GM23248 (cell line): ENCODE results near the gene RCAN3. TPM values are rescaled to one million over a fixed set of nuclear protein-coding genes. Genes with fewer than 3 reads are reported as not detected.

Experiments used
- DNase-seq: peaks from one replicate; pipeline ENCODE4 v3.0.0-alpha.2; 2015
- H2AFZ ChIP-seq: fragments of 200-600 bp; sonication (generic); 2 replicates; pipeline ENCODE4 v1.6.1; 2016; ENCODE audit warnings: antibody characterized with exemption
- H3F3A ChIP-seq: fragments of 200-600 bp; sonication (generic); 2 replicates; pipeline ENCODE4 v1.6.1; 2016; ENCODE audit warnings: mild to moderate bottlenecking, antibody characterized with exemption, mixed run types; ENCODE audit not compliant: insufficient read depth
- H3K27ac ChIP-seq: fragments of 200-600 bp; sonication (generic); 2 replicates; pipeline ENCODE4 v1.5.1; 2016; ENCODE audit warnings: mild to moderate bottlenecking
- H3K27me3 ChIP-seq: fragments of 200-600 bp; sonication (generic); replicated peaks from 2 replicates; pipeline ENCODE4 v1.6.1; 2016; ENCODE audit warnings: mild to moderate bottlenecking; ENCODE audit not compliant: insufficient read depth
- H3K36me3 ChIP-seq: fragments of 200-600 bp; sonication (generic); 2 replicates; pipeline ENCODE4 v1.6.1; 2016; ENCODE audit warnings: low read depth, mild to moderate bottlenecking
- H3K4me1 ChIP-seq: fragments of 200-600 bp; sonication (generic); 2 replicates; pipeline ENCODE4 v1.6.1; 2016; ENCODE audit warnings: mild to moderate bottlenecking; ENCODE audit not compliant: insufficient read depth
- H3K4me2 ChIP-seq: fragments of 200-600 bp; sonication (generic); one replicate; pipeline ENCODE4 v1.6.1; 2016; ENCODE audit warnings: mild to moderate bottlenecking; ENCODE audit not compliant: unreplicated experiment
- H3K4me3 ChIP-seq: fragments of 200-600 bp; sonication (generic); 2 replicates; pipeline ENCODE4 v1.5.1; 2016; ENCODE audit warnings: mild to moderate bottlenecking
- H3K79me2 ChIP-seq: fragments of 200-600 bp; sonication (generic); 2 replicates; pipeline ENCODE4 v1.6.1; 2016; ENCODE audit warnings: mild to moderate bottlenecking; ENCODE audit not compliant: insufficient read depth
- H3K9ac ChIP-seq: fragments of 200-600 bp; sonication (generic); 2 replicates; pipeline ENCODE4 v1.6.1; 2016; ENCODE audit warnings: mild to moderate bottlenecking
- H3K9me2 ChIP-seq: fragments of 200-600 bp; sonication (generic); 2 replicates; pipeline ENCODE4 v1.6.1; 2016; ENCODE audit warnings: mixed run types, mild to moderate bottlenecking, moderate library complexity; ENCODE audit not compliant: insufficient read depth
- H3K9me3 ChIP-seq: fragments of 200-600 bp; sonication (generic); one replicate; pipeline ENCODE4 v1.6.1; 2017; ENCODE audit warnings: low read depth
- H4K20me1 ChIP-seq: fragments of 200-600 bp; sonication (generic); 2 replicates; pipeline ENCODE4 v1.6.0; 2016; ENCODE audit not compliant: insufficient read depth
- EZH2 ChIP-seq: fragments of 200-600 bp; sonication (generic); IDR thresholded peaks from 2 replicates; pipeline ENCODE4 v1.6.1; 2018; ENCODE audit warnings: antibody characterized with exemption, mild to moderate bottlenecking; ENCODE audit not compliant: insufficient read depth, poor library complexity, severe bottlenecking
- EZH2phosphoT487 ChIP-seq: fragments of 200-600 bp; sonication (generic); IDR thresholded peaks from 2 replicates; pipeline ENCODE4 v1.6.1; 2018; ENCODE audit warnings: antibody characterized with exemption, moderate library complexity, mild to moderate bottlenecking, low read depth; ENCODE audit not compliant: insufficient read depth
- WGBS, 2 experiments: methylation state at CpG; one replicate each; pipeline ENCODE4 v1.1.6; 2015 to 2017; ENCODE audit warnings: low lambda C conversion rate in 2 of 2, low coverage in 1 of 2; ENCODE audit errors: missing lambda C conversion rate in 2 of 2; 5-methylcytosine and 5-hydroxymethylcytosine counted together
- in situ Hi-C: fragments of 300-500 bp; cut with MboI; formaldehyde crosslinking; loops from 2 replicates; pipeline ENCODE4 v1.15.0; 2020
- polyA plus RNA-seq: library from polyadenylated mRNA; unstranded; fragments of >200 nt; fragmentation: Nextera tagmentation; extraction: Ambion mirVana; gene quantifications from 2 replicates; pipeline ENCODE4 v1.2.1, GENCODE V29; 2016
- total RNA-seq: library from RNA; depleted of rRNA; stranded (reverse); fragments of >200 nt; shearing (Covaris generic); gene quantifications from 2 replicates; pipeline ENCODE4 v1.2.3, GENCODE V29; 2014

Gene RCAN3
- total and polyA plus RNA-seq, 2 experiments from 2014 or later: 7.9 to 10.8 TPM

DNA sequence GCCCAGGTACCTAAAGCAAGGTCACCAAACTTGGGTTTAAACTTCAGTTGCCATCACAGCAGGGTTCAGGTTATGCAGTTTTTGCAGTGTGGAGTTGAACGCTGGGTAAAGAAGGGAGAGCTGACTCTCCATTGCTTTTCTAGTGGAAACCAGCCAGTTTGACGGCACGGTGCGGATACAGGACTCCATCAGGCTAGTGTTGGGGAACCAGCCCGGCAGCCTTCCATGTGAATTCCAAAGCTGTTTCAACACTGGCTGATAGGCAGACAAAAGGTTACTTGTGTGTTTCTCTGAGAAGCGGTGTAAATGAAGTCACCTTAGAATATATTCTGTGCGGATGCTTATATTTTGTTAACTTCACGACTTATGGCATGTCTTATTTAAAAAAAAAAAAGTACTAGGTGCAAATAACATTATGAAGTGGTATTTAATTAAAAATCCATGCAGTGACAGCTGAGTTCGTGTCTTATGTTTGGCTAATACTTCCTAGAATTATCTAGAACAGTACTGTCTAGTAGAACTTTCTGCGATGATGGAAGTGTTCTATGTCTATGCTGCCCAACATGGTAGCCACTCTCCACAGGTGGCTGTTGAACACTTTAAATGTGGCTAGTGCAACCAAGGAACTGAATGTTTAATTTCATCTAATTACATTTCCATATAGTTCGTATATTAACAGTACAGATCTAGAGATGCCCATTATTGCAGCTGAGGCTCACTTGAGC, 29.9 kb upstream of the RCAN3 start:
- H3K9me3 ChIP-seq: no peaks in the 10 kb centered on the region
- H2AFZ ChIP-seq: no peak overlapping the region
- no peak overlapping the region for H3K4me3 ChIP-seq
- H3K9ac ChIP-seq: no peak overlapping the region
- no peaks in the 10 kb centered on the region for H3K4me1 ChIP-seq
- WGBS, 2 experiments: 97% methylated on average over 11 of the region's 11 CpGs
- H3K9me2 ChIP-seq: no peaks in the 10 kb centered on the region
- no peaks in the 10 kb centered on the region for H3F3A ChIP-seq
- no peaks in the 10 kb centered on the region for H3K36me3 ChIP-seq
- in situ Hi-C loops: no loop called here
- no peak overlapping the region for H3K27ac ChIP-seq
- H3K4me2 ChIP-seq: no peak overlapping the region
- no peaks in the 10 kb centered on the region for H3K27me3 ChIP-seq
- DNase-seq: no peak
- H3K79me2 ChIP-seq: no peaks in the 10 kb centered on the region
- H4K20me1 ChIP-seq: no peaks in the 10 kb centered on the region
- TF ChIP-seq EZH2 (no peak), EZH2phosphoT487 (no peak)

DNA sequence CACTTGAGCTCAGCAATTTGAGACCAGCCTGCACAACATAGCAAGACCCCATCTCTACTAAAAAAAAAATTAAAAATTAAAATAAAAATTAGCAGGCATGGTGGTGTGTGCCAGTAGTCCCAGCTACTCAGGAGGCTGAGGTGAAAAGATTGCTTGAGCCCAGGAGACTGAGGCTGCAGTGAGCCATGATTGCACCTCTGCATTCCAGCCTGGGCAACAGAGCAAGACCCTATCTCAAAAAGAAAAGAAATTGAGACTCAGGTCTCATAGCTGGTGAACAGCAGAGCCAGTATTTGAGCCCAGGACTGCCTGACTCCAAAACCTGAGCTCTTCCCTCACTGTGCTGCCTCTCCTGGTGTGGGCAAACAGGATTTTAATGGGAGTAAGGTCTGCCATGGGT, 28.4 kb upstream of the RCAN3 start:
- H3K9me2 ChIP-seq: no peaks in the 10 kb centered on the region
- no peaks in the 10 kb centered on the region for H3K36me3 ChIP-seq
- no peaks in the 10 kb centered on the region for H3K79me2 ChIP-seq
- TF ChIP-seq EZH2phosphoT487 (no peak), EZH2 (no peak)
- no peak for DNase-seq
- no peaks in the 10 kb centered on the region for H4K20me1 ChIP-seq
- no peaks in the 10 kb centered on the region for H3K4me1 ChIP-seq
- H3F3A ChIP-seq: no peaks in the 10 kb centered on the region
- H3K4me3 ChIP-seq: no peak overlapping the region
- H3K27ac ChIP-seq: no peak overlapping the region
- no peaks in the 10 kb centered on the region for H3K9me3 ChIP-seq
- no peak overlapping the region for H3K9ac ChIP-seq
- no peak overlapping the region for H2AFZ ChIP-seq
- H3K27me3 ChIP-seq: no peaks in the 10 kb centered on the region
- in situ Hi-C loops: no loop called here
- no peak overlapping the region for H3K4me2 ChIP-seq

DNA sequence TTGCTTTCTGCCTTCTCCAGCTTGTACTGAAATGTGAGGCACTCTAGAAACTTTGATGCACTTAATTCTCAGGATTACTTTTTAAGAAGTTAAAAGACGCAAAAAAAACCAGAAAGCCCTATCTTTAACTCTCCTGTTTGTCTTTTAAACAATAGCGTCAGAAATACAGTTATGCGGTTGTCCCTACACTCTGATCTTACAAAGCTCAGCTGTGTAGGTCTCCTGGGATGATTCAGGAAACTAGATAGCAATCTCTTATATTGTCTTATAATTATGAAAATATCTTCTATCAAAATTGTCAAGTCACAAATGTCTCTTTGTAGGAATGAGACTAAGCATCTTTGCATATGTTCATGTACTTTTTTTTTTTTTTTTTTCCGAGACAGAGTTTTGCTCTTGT, 26.9 kb upstream of the RCAN3 start:
- H3K4me2 ChIP-seq: no peak overlapping the region
- no peaks in the 10 kb centered on the region for H3K27me3 ChIP-seq
- no peak overlapping the region for H3K9ac ChIP-seq
- H3K79me2 ChIP-seq: no peaks in the 10 kb centered on the region
- no peak overlapping the region for H3K4me3 ChIP-seq
- DNase-seq: no peak
- 95 to 98% methylated on average over 3 to 4 of the region's 4 CpGs for WGBS, 2 experiments
- H3K27ac ChIP-seq: no peak overlapping the region
- no peaks in the 10 kb centered on the region for H4K20me1 ChIP-seq
- H3K9me2 ChIP-seq: no peaks in the 10 kb centered on the region
- H3F3A ChIP-seq: no peaks in the 10 kb centered on the region
- in situ Hi-C loops: no loop called here
- no peaks in the 10 kb centered on the region for H3K36me3 ChIP-seq
- no peaks in the 10 kb centered on the region for H3K4me1 ChIP-seq
- H2AFZ ChIP-seq: no peak overlapping the region
- TF ChIP-seq EZH2phosphoT487: no peak
- no peak for TF ChIP-seq EZH2
- no peaks in the 10 kb centered on the region for H3K9me3 ChIP-seq

DNA sequence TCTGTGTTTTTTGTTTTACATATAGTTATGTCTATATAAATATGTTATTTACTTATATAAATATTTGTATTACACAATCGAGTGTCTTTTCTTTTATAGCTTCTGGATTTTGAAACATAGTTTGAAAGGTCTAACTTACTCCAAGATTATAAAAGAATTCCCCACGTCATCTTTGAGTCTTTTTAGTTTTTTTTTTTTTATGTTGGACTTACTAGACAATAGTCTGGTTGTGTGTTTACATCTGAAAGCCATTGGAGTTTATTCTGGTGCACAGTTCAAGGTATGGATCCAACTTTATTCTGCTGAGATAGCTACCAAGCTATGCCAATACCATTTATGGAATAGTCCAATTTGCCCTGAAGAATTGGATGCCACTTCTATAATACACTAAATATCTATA, 26.1 kb upstream of the RCAN3 start:
- H3K9ac ChIP-seq: no peak overlapping the region
- no peak for TF ChIP-seq EZH2
- TF ChIP-seq EZH2phosphoT487: no peak

DNA sequence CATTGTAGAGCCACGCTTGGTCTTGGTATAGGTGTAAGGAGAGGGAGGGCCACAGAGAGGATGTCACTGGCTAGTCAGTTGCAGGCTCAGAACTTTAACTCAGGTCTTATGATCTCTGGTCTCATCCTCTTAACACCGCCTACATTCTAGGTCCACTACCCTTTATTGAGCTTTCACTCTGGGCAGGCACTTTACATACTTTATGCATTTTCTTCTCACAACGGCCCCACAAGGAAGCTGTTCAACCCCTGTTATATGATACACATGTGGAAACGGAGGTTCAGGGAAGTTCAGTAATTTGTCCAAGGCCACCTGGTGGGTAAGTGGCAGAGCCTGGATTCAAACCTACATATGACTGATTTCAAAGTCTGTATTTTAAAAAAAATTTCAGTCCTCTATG, 25.3 kb upstream of the RCAN3 start:
- no peak overlapping the region for H3K27ac ChIP-seq
- H3F3A ChIP-seq: no peaks in the 10 kb centered on the region
- no peaks in the 10 kb centered on the region for H3K9me2 ChIP-seq
- H3K79me2 ChIP-seq: no peaks in the 10 kb centered on the region
- no peak for DNase-seq
- no peaks in the 10 kb centered on the region for H3K36me3 ChIP-seq
- no peaks in the 10 kb centered on the region for H3K9me3 ChIP-seq
- in situ Hi-C loops: no loop called here
- H3K9ac ChIP-seq: no peak overlapping the region
- no peaks in the 10 kb centered on the region for H3K4me1 ChIP-seq
- no peaks in the 10 kb centered on the region for H4K20me1 ChIP-seq
- H3K27me3 ChIP-seq: no peaks in the 10 kb centered on the region
- WGBS, 2 experiments: 78 to 79% methylated on average over 4 of the region's 4 CpGs
- no peak overlapping the region for H2AFZ ChIP-seq
- H3K4me3 ChIP-seq: no peak overlapping the region
- TF ChIP-seq EZH2 (no peak), EZH2phosphoT487 (no peak)
- H3K4me2 ChIP-seq: no peak overlapping the region

More for the DNA sequence above, 26.1 kb upstream of the RCAN3 start:
- Histone ChIP-seq H3K9me3 (no peaks in the 10 kb centered on the region), H3K36me3 (no peaks in the 10 kb centered on the region), H3K27me3 (no peaks in the 10 kb centered on the region), H3K4me2 (no peak overlapping the region), H3K27ac (no peak overlapping the region), H2AFZ (no peak overlapping the region), H3K9me2 (no peaks in the 10 kb centered on the region), H3K79me2 (no peaks in the 10 kb centered on the region), H3K4me1 (no peaks in the 10 kb centered on the region), H3F3A (no peaks in the 10 kb centered on the region), H4K20me1 (no peaks in the 10 kb centered on the region), H3K4me3 (no peak overlapping the region)
- in situ Hi-C loops: no loop called here
- DNase-seq: no peak
- WGBS, 2 experiments: 68 to 74% methylated on average over 2 of the region's 2 CpGs
